Measurements from ENCODE around the gene NRG3.

GRCh38 chr10:81963606-81964005 lies 88.6 kb downstream of the NRG3 start:
- TF ChIP-seq POLR2A (IDR thresholded peaks at IDR 0.05), result no peak
- no peak for TF ChIP-seq CTCF (IDR thresholded peaks at IDR 0.05)
